HCT116 (cell line): Measurements from ENCODE around the gene SCAI. TPM values are rescaled to one million over a fixed set of nuclear protein-coding genes. Genes with fewer than 3 reads are reported as not detected.

Source experiments
- ATAC-seq: fragments of 200-7000 bp; cut with Tn5 transposase; 2 replicates; pipeline ENCODE4 v1.9.1; 2020; ENCODE audit warnings: mild to moderate bottlenecking, moderate library complexity
- BruUV-seq: library from RNA; stranded (reverse); fragments of 400-500 nt; replicated peaks from 2 replicates; lab custom pipeline; 2021; lab: Mats Ljungman, UMichigan
- CTCF ChIA-PET: fragments of 300-600 bp; sonication (Branson Sonifier 250); formaldehyde crosslinking; loops from one replicate; lab custom pipeline; 2021; ENCODE audit warnings: antibody characterized with exemption; lab: Charles Lee
- POLR2A ChIA-PET: fragments of 300-600, 350-600 bp; sonication (Branson Sonifier 250); formaldehyde crosslinking; loops from one replicate; lab custom pipeline; 2021; ENCODE audit warnings: antibody characterized with exemption; lab: Charles Lee
- RAD21 ChIA-PET, 2 experiments: fragments of 300-600 bp; sonication (Branson Sonifier 250); formaldehyde crosslinking; loops; one replicate each; lab custom pipeline; 2023; ENCODE audit warnings: low total read pairs in 2 of 2; ENCODE audit not compliant: uncharacterized antibody in 2 of 2, unreplicated experiment in 2 of 2, low non-redundant PET in 1 of 2; lab: Charles Lee
- DNase-seq: peaks from one replicate; pipeline ENCODE4 v3.0.0-alpha.2; 2010; ENCODE audit warnings: low read depth, low spot score
- H2AFZ ChIP-seq: fragments of 200-600 bp; shearing (Covaris generic), sonication (generic); 2 replicates; pipeline ENCODE4 v1.6.1; 2017; ENCODE audit warnings: low read depth, mixed run types, mixed read lengths, antibody characterized with exemption, low read length; ENCODE audit not compliant: poor library complexity, severe bottlenecking
- H3K27ac ChIP-seq: 2 replicates; pipeline ENCODE4 v1.5.1; 2012; ENCODE audit warnings: low read depth, low read length
- H3K27me3 ChIP-seq: fragments of 200-600 bp; sonication (generic); 2 replicates; pipeline ENCODE4 v1.6.1; 2016; ENCODE audit warnings: mixed run types, low read length, mixed read lengths; ENCODE audit not compliant: insufficient read depth
- H3K36me3 ChIP-seq, 2 experiments: fragments of 200-500 bp in 1 of 2; fragments of 200-600 bp in 1 of 2; sonication (Bioruptor generic) in 1 of 2; sonication (generic) in 1 of 2; 2 replicates each; pipeline versions ENCODE4 v1.5.1 to v1.6.1; 2014 to 2016; ENCODE audit warnings: low read length in 2 of 2, inconsistent platforms in 1 of 2, mixed read lengths in 1 of 2, mixed run types in 1 of 2; ENCODE audit not compliant: insufficient read depth in 2 of 2, control insufficient read depth in 1 of 2
- H3K4me1 ChIP-seq, 2 experiments: fragments of 200-600 bp in 1 of 2; sonication (generic) in 1 of 2; 2 replicates each; pipeline versions ENCODE4 v1.5.1 to v1.6.1; 2012 to 2017; ENCODE audit warnings: low read length in 2 of 2, inconsistent platforms in 1 of 2, mild to moderate bottlenecking in 1 of 2, mixed read lengths in 1 of 2, mixed run types in 1 of 2, moderate library complexity in 1 of 2; ENCODE audit not compliant: insufficient read depth in 2 of 2, control insufficient read depth in 1 of 2
- H3K4me2 ChIP-seq: fragments of 200-600 bp; sonication (generic); 2 replicates; pipeline ENCODE4 v1.6.1; 2017; ENCODE audit warnings: mixed run types, low read length, mixed read lengths
- H3K4me3 ChIP-seq, 2 experiments: fragments of 200-600 bp in 1 of 2; sonication (generic) in 1 of 2; replicated peaks in 1 of 2; 2 replicates each; pipeline ENCODE4 v1.5.1; 2011 to 2016; ENCODE audit warnings: low read length in 2 of 2, control low read depth in 1 of 2, low read depth in 1 of 2, mild to moderate bottlenecking in 1 of 2, mixed read lengths in 1 of 2, mixed run types in 1 of 2
- H3K79me2 ChIP-seq: fragments of 200-600 bp; sonication (generic); 2 replicates; pipeline ENCODE4 v1.6.1; 2017; ENCODE audit warnings: mild to moderate bottlenecking, mixed run types, low read length, moderate library complexity, mixed read lengths; ENCODE audit not compliant: insufficient read depth
- H3K9ac ChIP-seq: fragments of 200-600 bp; sonication (generic); 2 replicates; pipeline ENCODE4 v1.6.1; 2016; ENCODE audit warnings: low read length, mixed read lengths
- H3K9me2 ChIP-seq: fragments of 200-600 bp; sonication (generic), shearing (Covaris generic); 2 replicates; pipeline ENCODE4 v1.6.1; 2017; ENCODE audit warnings: mixed run types, mild to moderate bottlenecking, moderate library complexity; ENCODE audit not compliant: insufficient read depth
- H3K9me3 ChIP-seq, 2 experiments: fragments of 200-500 bp in 1 of 2; fragments of 200-600 bp in 1 of 2; sonication (Bioruptor generic) in 1 of 2; sonication (generic) in 1 of 2; 2 replicates each; pipeline ENCODE4 v1.6.1; 2014 to 2017; ENCODE audit warnings: low read length in 2 of 2, mixed read lengths in 2 of 2, inconsistent platforms in 1 of 2, low read depth in 1 of 2, mild to moderate bottlenecking in 1 of 2, mixed run types in 1 of 2, moderate library complexity in 1 of 2; ENCODE audit not compliant: control insufficient read depth in 1 of 2, insufficient read depth in 1 of 2
- H4K20me1 ChIP-seq: fragments of 200-600 bp; sonication (generic), shearing (Covaris generic); 2 replicates; pipeline ENCODE4 v1.6.1; 2017; ENCODE audit warnings: mixed run types, mild to moderate bottlenecking, moderate library complexity; ENCODE audit not compliant: insufficient read depth
- CBX3 ChIP-seq: IDR thresholded peaks from 2 replicates; pipeline ENCODE4 v1.6.1; 2012; ENCODE audit warnings: low read depth
- CEBPB ChIP-seq: IDR thresholded peaks from 2 replicates; pipeline ENCODE4 v1.6.1; 2012; ENCODE audit warnings: low read depth
- EGR1 ChIP-seq: IDR thresholded peaks from 2 replicates; pipeline ENCODE4 v1.6.1; 2012; ENCODE audit warnings: low read depth
- ELF1 ChIP-seq: IDR thresholded peaks from 2 replicates; pipeline ENCODE4 v1.6.1; 2012; ENCODE audit warnings: low read depth, borderline replicate concordance
- EZH2 ChIP-seq: fragments of 200-600 bp; sonication (generic); IDR thresholded peaks from 2 replicates; pipeline ENCODE4 v1.6.1; 2017; ENCODE audit warnings: antibody characterized with exemption, mixed run types
- EZH2phosphoT487 ChIP-seq: fragments of 200-600 bp; IDR thresholded peaks from 2 replicates; pipeline ENCODE4 v1.6.1; 2018; ENCODE audit warnings: antibody characterized with exemption, borderline replicate concordance
- FOSL1 ChIP-seq: IDR thresholded peaks from 2 replicates; pipeline ENCODE4 v1.6.1; 2012; ENCODE audit warnings: low read depth
- JUND ChIP-seq: IDR thresholded peaks from 2 replicates; pipeline ENCODE4 v1.6.1; 2012
- POLR2A ChIP-seq: IDR thresholded peaks from 2 replicates; pipeline ENCODE4 v1.7.0; 2011; ENCODE audit warnings: borderline replicate concordance; ENCODE audit not compliant: insufficient read depth, insufficient read length; ENCODE audit errors: extremely low read depth
- POLR2AphosphoS5 ChIP-seq: IDR thresholded peaks from 2 replicates; pipeline ENCODE4 v1.6.1; 2011; ENCODE audit warnings: mild to moderate bottlenecking, low read depth, low read length, moderate library complexity
- RAD21 ChIP-seq: IDR thresholded peaks from 2 replicates; pipeline ENCODE4 v1.6.1; 2012; ENCODE audit warnings: low read depth, mild to moderate bottlenecking
- SIN3A ChIP-seq: IDR thresholded peaks from 2 replicates; pipeline ENCODE4 v1.6.1; 2012; ENCODE audit warnings: low read depth
- SP1 ChIP-seq: IDR thresholded peaks from 2 replicates; pipeline ENCODE4 v1.6.1; 2012; ENCODE audit warnings: low read depth
- TCF7L2 ChIP-seq: IDR thresholded peaks from 2 replicates; pipeline ENCODE4 v1.7.0; 2011; ENCODE audit warnings: borderline replicate concordance, inconsistent platforms; ENCODE audit not compliant: insufficient read depth, insufficient read length; ENCODE audit errors: extremely low read depth
- YY1 ChIP-seq: IDR thresholded peaks from 2 replicates; pipeline ENCODE4 v1.6.1; 2011; ENCODE audit warnings: low read length, low read depth, moderate library complexity, mild to moderate bottlenecking; ENCODE audit not compliant: insufficient replicate concordance; ENCODE audit errors: extremely low read depth
- ZFX ChIP-seq: fragments of 450-650 bp; IDR thresholded peaks from 2 replicates; pipeline ENCODE4 v1.6.1; 2017
- ZNF274 ChIP-seq: fragments of 200-500 bp; sonication (Bioruptor generic); IDR thresholded peaks from 2 replicates; pipeline ENCODE4 v1.6.1; 2014; ENCODE audit warnings: mild to moderate bottlenecking, low read depth, low read length, inconsistent platforms
- intact Hi-C: fragments of 100-400 bp; cut with micrococcal nuclease; formaldehyde crosslinking; loops from 2 replicates; pipeline ENCODE4 v1.10.0; 2022
- total RNA-seq: library from RNA; stranded (reverse); gene quantifications from one replicate; pipeline ENCODE4 v1.2.1, GENCODE V29; 2021; ENCODE audit not compliant: unreplicated experiment
- TF ChIP-seq, protein P1 (sequence below): IDR thresholded peaks from 2 replicates; pipeline ENCODE4 v1.6.1; 2012
- TF ChIP-seq, protein P2 (sequence below): IDR thresholded peaks from 2 replicates; pipeline ENCODE4 v1.6.1; 2012; ENCODE audit warnings: low read depth
- TF ChIP-seq, protein P3 (sequence below): IDR thresholded peaks from 2 replicates; pipeline ENCODE4 v1.6.1; 2012

Gene SCAI
- total RNA-seq, 1 experiment from 2014 or later: 14.0 TPM

DNA sequence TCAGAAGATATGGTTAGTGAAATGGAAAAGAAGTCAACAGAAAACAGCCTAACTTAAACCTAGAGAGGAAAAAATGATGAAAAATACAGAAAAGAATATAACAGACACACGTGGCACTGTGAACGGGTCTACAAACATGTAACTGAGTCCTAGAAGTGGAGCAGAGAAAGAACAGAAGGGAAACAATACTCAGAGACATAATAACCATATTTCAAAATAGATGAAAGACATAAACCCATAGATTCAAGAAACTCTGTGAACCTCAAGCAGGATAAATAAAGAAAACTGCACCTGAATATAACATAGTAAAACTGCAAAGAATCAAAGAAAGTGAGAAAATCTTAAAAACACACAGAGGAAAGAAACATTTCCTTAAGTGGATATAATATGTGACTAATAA lies 134.7 kb downstream of the SCAI start:
- H3K9ac ChIP-seq: no peak overlapping the region
- no TSS peak for BruUV-seq
- no peak overlapping the region for H3K4me3 ChIP-seq
- H3K27ac ChIP-seq: no peak overlapping the region
- H3K4me1 ChIP-seq: peaks cover 0 to 5% of the 10 kb centered on the region in 2 experiments; a peak in 1 of 4 replicates
- RAD21 ChIA-PET: no interaction called here
- intact Hi-C loops: no loop called here
- no peaks in the 10 kb centered on the region for H3K36me3 ChIP-seq
- ATAC-seq (no peak), DNase-seq (no peak)
- no peaks in the 10 kb centered on the region for H3K9me2 ChIP-seq
- no peak overlapping the region for H3K4me2 ChIP-seq
- H2AFZ ChIP-seq: no peak overlapping the region
- POLR2A ChIA-PET: no interaction called here
- H4K20me1 ChIP-seq: no peaks in the 10 kb centered on the region
- H3K79me2 ChIP-seq: no peaks in the 10 kb centered on the region
- no peaks in the 10 kb centered on the region for H3K9me3 ChIP-seq
- CTCF ChIA-PET: no interaction called here
- TF ChIP-seq, protein P1, sequence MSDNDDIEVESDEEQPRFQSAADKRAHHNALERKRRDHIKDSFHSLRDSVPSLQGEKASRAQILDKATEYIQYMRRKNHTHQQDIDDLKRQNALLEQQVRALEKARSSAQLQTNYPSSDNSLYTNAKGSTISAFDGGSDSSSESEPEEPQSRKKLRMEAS: no peak
- TF ChIP-seq EZH2phosphoT487 (no peak), EGR1 (no peak), SP1 (no peak), POLR2A (no peak), FOSL1 (no peak), JUND (no peak), EZH2 (no peak), ZFX (no peak), ELF1 (no peak), CEBPB (no peak), YY1 (no peak), CBX3 (no peak), RAD21 (no peak), TCF7L2 (no peak), ZNF274 (no peak), SIN3A (no peak), POLR2AphosphoS5 (no peak)
- TF ChIP-seq, protein P2, sequence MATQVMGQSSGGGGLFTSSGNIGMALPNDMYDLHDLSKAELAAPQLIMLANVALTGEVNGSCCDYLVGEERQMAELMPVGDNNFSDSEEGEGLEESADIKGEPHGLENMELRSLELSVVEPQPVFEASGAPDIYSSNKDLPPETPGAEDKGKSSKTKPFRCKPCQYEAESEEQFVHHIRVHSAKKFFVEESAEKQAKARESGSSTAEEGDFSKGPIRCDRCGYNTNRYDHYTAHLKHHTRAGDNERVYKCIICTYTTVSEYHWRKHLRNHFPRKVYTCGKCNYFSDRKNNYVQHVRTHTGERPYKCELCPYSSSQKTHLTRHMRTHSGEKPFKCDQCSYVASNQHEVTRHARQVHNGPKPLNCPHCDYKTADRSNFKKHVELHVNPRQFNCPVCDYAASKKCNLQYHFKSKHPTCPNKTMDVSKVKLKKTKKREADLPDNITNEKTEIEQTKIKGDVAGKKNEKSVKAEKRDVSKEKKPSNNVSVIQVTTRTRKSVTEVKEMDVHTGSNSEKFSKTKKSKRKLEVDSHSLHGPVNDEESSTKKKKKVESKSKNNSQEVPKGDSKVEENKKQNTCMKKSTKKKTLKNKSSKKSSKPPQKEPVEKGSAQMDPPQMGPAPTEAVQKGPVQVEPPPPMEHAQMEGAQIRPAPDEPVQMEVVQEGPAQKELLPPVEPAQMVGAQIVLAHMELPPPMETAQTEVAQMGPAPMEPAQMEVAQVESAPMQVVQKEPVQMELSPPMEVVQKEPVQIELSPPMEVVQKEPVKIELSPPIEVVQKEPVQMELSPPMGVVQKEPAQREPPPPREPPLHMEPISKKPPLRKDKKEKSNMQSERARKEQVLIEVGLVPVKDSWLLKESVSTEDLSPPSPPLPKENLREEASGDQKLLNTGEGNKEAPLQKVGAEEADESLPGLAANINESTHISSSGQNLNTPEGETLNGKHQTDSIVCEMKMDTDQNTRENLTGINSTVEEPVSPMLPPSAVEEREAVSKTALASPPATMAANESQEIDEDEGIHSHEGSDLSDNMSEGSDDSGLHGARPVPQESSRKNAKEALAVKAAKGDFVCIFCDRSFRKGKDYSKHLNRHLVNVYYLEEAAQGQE: no peak
- TF ChIP-seq, protein P3, sequence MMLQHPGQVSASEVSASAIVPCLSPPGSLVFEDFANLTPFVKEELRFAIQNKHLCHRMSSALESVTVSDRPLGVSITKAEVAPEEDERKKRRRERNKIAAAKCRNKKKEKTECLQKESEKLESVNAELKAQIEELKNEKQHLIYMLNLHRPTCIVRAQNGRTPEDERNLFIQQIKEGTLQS: no peak
- H3K27me3 ChIP-seq: no peaks in the 10 kb centered on the region
